22Rv1 (cell line): ENCODE results near the gene SLC35F1.

Experiments
- H3K27ac ChIP-seq: fragments of 450-650 bp; 2 replicates; pipeline ENCODE4 v1.5.1; 2017
- CTCF ChIP-seq: fragments of 450-650 bp; IDR thresholded peaks from 2 replicates; pipeline ENCODE4 v1.5.1; 2017; ENCODE audit warnings: mild to moderate bottlenecking
- ZFX ChIP-seq: fragments of 450-650 bp; IDR thresholded peaks from 2 replicates; pipeline ENCODE4 v1.6.1; 2017; ENCODE audit warnings: antibody characterized with exemption, borderline replicate concordance

The SLC35F1 gene

DNA sequence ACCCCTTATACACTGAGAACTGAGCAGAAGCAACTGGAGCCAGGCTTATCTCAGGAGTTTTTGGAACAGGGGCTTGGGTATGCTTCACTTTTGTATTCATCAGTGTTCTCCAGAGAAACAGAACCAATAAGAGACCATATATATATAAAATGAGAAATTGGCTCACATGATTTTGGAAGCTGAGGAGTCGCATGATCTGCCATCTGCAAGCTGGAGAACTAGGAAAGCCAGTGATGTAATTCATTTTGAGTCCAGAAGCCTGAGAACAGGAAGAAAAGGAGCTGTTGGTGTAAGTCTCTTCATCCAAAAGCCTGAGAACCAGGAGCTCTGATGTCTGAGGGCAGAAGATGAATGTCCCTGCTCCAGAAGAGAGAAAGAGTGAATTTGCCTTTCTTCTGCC is 272.0 kb downstream of the SLC35F1 start:
- H3K27ac ChIP-seq = no peak overlapping the region
- TF ChIP-seq CTCF = no peak

- no peak for TF ChIP-seq CTCF
- TF ChIP-seq ZFX = no peak
- no peak overlapping the region for H3K27ac ChIP-seq
Measured at GRCh38 chr6:118186672-118187567, 279.9 kb downstream of the SLC35F1 start.

GRCh38 chr6:118187568-118188164 is 280.6 kb downstream of the SLC35F1 start:
- no peak for TF ChIP-seq ZFX
- no peak for TF ChIP-seq CTCF
- no peak overlapping the region for H3K27ac ChIP-seq

- no peak for TF ChIP-seq ZFX
- TF ChIP-seq CTCF = no peak
- H3K27ac ChIP-seq = no peak overlapping the region
Measured at GRCh38 chr6:118188561-118188960, 281.5 kb downstream of the SLC35F1 start.

- no peak for TF ChIP-seq CTCF
- no peak for TF ChIP-seq ZFX
- no peak overlapping the region for H3K27ac ChIP-seq
Measured at GRCh38 chr6:118197539-118197938, 290.5 kb downstream of the SLC35F1 start.

GRCh38 chr6:118198746-118199145 is 291.7 kb downstream of the SLC35F1 start:
- TF ChIP-seq ZFX (no peak), CTCF (no peak)
- no peak overlapping the region for H3K27ac ChIP-seq

DNA sequence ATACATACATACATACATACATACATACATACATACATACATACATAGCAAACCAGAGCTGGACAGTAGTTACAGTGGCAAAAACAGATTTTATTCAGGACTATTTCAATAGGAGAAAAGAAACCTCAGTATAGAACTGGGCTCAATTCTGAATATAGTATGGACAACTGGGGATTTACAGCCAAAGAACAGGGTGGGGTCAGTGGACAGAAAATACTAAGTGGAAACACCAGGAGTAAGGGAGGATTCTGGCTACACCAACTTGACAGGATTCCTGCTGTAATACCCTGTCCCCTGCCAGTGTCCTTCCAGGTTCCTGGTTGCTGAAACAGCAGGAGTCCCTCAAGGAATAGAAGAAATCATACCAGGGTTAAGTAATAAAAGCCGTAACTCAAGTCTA is 293.1 kb downstream of the SLC35F1 start:
- no peak overlapping the region for H3K27ac ChIP-seq
- TF ChIP-seq CTCF (no peak), ZFX (no peak)
